ENCODE data around the gene MED13L. TPM values are rescaled to one million over a fixed set of nuclear protein-coding genes. Genes with fewer than 3 reads are reported as not detected.

Gene MED13L
- total and polyA plus RNA-seq, 8 donors = 10.3 to 93.8 (median 53.0) TPM

DNA sequence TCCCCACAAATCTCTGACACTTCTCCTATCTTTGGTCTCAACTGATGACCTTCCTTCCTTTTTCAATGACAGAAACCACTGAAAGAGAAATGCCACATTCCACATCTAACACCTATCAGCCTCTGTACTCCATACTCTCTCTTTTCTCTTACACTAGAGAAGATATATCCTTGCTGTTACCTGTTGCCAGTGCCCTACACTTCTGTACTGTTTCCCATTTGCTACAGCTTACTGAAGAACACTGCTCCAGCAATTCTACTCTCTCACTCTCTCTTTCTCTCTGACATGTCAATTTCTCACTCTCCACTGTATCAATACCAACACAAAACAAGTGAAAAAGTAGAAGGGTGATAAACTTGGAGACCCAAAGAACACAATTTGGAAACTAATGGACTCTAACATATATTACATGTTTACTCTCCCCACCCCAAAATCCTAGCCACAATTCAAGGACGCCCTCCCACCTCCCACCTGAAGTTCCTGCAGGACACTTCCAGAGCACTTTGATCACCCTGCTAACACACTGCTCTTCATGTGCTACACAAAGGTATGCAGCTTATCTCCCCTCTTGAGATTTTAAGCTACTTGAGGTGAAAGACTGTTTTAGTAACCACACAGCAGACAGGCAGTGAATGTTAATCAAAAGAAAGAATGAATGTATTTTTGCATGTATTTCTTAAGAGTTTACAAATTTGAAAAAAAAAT lies 95.0 kb downstream of the MED13L start:
- DNase-seq (no peak), FAIRE-seq (no peak), ATAC-seq (no peak)
- Histone ChIP-seq H3K36me3 (no peaks in the 10 kb centered on the region), H3K4me3 (no peak overlapping the region), H3K27me3 (no peaks in the 10 kb centered on the region), H3K27ac (no peak overlapping the region), H3K4me1 (peaks cover 8 to 15% (median 10%) of the 10 kb centered on the region in 3 donors), H3K9me3 (no peaks in the 10 kb centered on the region)
- WGBS, 2 donors = 82 to 83% methylated on average over 1 of the region's 1 CpG
- TF ChIP-seq CTCF (IDR thresholded peaks at IDR 0.05) = no peak
- intact Hi-C loops (cut with DNase I) = no loop called here

- WGBS, 2 donors = 81 to 85% methylated on average over 3 of the region's 3 CpGs
- intact Hi-C loops (cut with DNase I) = no loop called here
- no peak for DNase-seq
- no peak for ATAC-seq
- Histone ChIP-seq H3K4me3 (no peak overlapping the region), H3K4me1 (peaks cover 8 to 15% (median 13%) of the 10 kb centered on the region in 3 donors), H3K36me3 (no peaks in the 10 kb centered on the region), H3K9me3 (no peaks in the 10 kb centered on the region), H3K27me3 (no peaks in the 10 kb centered on the region), H3K27ac (no peak overlapping the region)
- no peak for FAIRE-seq
- no peak for TF ChIP-seq CTCF (IDR thresholded peaks at IDR 0.05)
Measured at GRCh38 chr12:116180448-116180847, 97.0 kb downstream of the MED13L start.

DNA sequence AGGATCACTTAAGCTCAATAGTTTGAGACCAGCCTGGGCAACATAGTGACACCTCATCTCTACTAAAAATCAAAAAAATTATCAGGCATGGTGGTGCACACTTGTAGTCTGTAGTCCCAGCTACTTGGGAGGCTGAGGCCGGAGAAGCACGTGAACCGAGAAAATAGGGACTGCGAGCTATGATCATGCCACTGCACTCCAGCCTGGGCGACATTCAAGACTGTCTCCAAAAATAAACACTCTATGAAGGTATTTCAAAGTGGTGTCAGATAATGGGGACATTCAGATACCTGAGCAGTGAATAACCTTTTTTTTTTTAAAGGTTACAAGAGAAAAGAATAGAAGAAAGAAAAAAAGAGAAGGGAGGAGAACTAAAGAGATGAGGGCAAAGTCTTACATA lies 98.1 kb downstream of the MED13L start:
- Histone ChIP-seq H3K9me3 (no peaks in the 10 kb centered on the region), H3K27ac (no peak overlapping the region), H3K27me3 (no peaks in the 10 kb centered on the region), H3K4me3 (no peak overlapping the region), H3K4me1 (peaks cover 4 to 10% (median 8%) of the 10 kb centered on the region in 3 donors), H3K36me3 (no peaks in the 10 kb centered on the region)
- no peak for FAIRE-seq
- intact Hi-C loops (cut with DNase I) = no loop called here
- ATAC-seq = no peak
- 94 to 95% methylated on average over 5 of the region's 5 CpGs for WGBS, 2 donors
- DNase-seq = no peak
- TF ChIP-seq CTCF (IDR thresholded peaks at IDR 0.05) = no peak

- H3K36me3 ChIP-seq = no peaks in the 10 kb centered on the region
- no peak for TF ChIP-seq CTCF (IDR thresholded peaks at IDR 0.05)
- H3K9me3 ChIP-seq = no peaks in the 10 kb centered on the region
- H3K4me1 ChIP-seq = peaks cover 3 to 17% (median 7%) of the 10 kb centered on the region in 3 donors
- no peaks in the 10 kb centered on the region for H3K27me3 ChIP-seq
- WGBS, 2 donors = 94 to 95% methylated on average over 4 of the region's 4 CpGs
- H3K27ac ChIP-seq = no peak overlapping the region
- ATAC-seq = no peak
- no peak overlapping the region for H3K4me3 ChIP-seq
- DNase-seq = no peak
- intact Hi-C loops (cut with DNase I) = no loop called here
- FAIRE-seq = no peak
Measured at GRCh38 chr12:116177017-116177416, 100.5 kb downstream of the MED13L start.

GRCh38 chr12:116174904-116175303 lies 102.6 kb downstream of the MED13L start:
- Histone ChIP-seq H3K27me3 (no peaks in the 10 kb centered on the region), H3K4me3 (no peak overlapping the region), H3K4me1 (peaks cover 6 to 25% (median 7%) of the 10 kb centered on the region in 3 donors), H3K27ac (no peak overlapping the region), H3K9me3 (no peaks in the 10 kb centered on the region), H3K36me3 (no peaks in the 10 kb centered on the region)
- intact Hi-C loops (cut with DNase I) = no loop called here
- no peak for TF ChIP-seq CTCF (IDR thresholded peaks at IDR 0.05)
- DNase-seq (no peak), FAIRE-seq (no peak), ATAC-seq (no peak)
- WGBS, 2 donors = 98% methylated on average over 4 of the region's 4 CpGs

Measured in pancreas (tissue), 10 donors.